Upper lobe of left lung (tissue), 4 donors: ENCODE results near the gene CDRT4.

Source experiments
- CTCF ChIP-seq, 6 experiments: fragments of 450-650 bp in 4 of 6; fragments of 200-600 bp in 2 of 6; sonication (generic) in 2 of 6; IDR thresholded peaks; one replicate each; pipeline ENCODE4 v1.5.1; 2016 to 2019; ENCODE audit warnings: antibody characterized with exemption in 6 of 6
- POLR2AphosphoS5 ChIP-seq, 2 donors: sonication (generic); formaldehyde crosslinking; IDR thresholded peaks; one replicate each; pipeline ENCODE4 v1.5.1; 2017; ENCODE audit warnings: antibody characterized with exemption in 2 of 2

GRCh38 chr17:15464231-15464985 is 3.0 kb downstream of the CDRT4 start:
- TF ChIP-seq CTCF (IDR thresholded peaks at IDR 0.05) (no peak), POLR2AphosphoS5 (IDR thresholded peaks at IDR 0.05) (no peak)
